Measurements from ENCODE around the gene MATN3.

DNA sequence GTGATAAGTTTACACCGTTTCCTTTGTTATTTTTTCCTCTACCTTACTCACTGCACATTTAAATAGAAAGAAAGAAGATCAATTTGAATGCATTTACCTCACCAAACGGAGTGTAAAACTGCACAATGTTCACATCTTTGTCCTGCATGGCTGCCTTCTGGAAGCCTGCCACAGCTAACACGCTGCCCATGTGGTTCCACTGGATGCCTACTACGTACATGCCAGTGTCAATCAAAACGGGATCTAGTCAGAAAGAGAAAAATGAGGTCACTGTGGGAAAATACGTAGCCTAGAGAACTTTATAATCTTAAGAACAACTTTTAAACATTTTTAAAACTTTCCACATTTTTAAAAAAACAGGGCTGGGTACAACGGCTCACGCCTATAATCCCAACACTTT lies 39.0 kb downstream of the MATN3 start:
- TF ChIP-seq CTCF (optimal IDR thresholded peaks at IDR 0.05 in 1 of 3, IDR thresholded peaks at IDR 0.05 in 1 of 3, conservative IDR thresholded peaks at IDR 0.05 in 1 of 3; ENCODE audit: extremely low read depth in 1 of 3, insufficient read depth in 2 of 3, low read length in 3 of 3), result no peak
- TF ChIP-seq EZH2 (IDR thresholded peaks at IDR 0.05; ENCODE audit: low read length), result no peak

Measured in keratinocyte (primary cell).